Retinal pigment epithelial cell (primary cell): ENCODE measurements around the gene MEF2D.

Experiments
- DNase-seq: peaks from one replicate; pipeline ENCODE4 v3.0.0-alpha.2; 2010; ENCODE audit warnings: low read depth
- H3K4me3 ChIP-seq: 2 replicates; pipeline ENCODE4 v1.5.1; 2011; ENCODE audit warnings: mild to moderate bottlenecking, low read length, control low read depth, moderate library complexity
- TF ChIP-seq, protein P1 (sequence below): conservative IDR thresholded peaks from 2 replicates; pipeline ENCODE4 v1.5.1; 2011; ENCODE audit warnings: low read depth, low read length, control low read depth, inconsistent platforms

Gene MEF2D

GRCh38 chr1:156431366-156431765 lies 69.2 kb downstream of the MEF2D start:
- DNase-seq: no peak
- no peak overlapping the region for H3K4me3 ChIP-seq
- TF ChIP-seq, protein P1, sequence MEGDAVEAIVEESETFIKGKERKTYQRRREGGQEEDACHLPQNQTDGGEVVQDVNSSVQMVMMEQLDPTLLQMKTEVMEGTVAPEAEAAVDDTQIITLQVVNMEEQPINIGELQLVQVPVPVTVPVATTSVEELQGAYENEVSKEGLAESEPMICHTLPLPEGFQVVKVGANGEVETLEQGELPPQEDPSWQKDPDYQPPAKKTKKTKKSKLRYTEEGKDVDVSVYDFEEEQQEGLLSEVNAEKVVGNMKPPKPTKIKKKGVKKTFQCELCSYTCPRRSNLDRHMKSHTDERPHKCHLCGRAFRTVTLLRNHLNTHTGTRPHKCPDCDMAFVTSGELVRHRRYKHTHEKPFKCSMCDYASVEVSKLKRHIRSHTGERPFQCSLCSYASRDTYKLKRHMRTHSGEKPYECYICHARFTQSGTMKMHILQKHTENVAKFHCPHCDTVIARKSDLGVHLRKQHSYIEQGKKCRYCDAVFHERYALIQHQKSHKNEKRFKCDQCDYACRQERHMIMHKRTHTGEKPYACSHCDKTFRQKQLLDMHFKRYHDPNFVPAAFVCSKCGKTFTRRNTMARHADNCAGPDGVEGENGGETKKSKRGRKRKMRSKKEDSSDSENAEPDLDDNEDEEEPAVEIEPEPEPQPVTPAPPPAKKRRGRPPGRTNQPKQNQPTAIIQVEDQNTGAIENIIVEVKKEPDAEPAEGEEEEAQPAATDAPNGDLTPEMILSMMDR: no peak

DNA sequence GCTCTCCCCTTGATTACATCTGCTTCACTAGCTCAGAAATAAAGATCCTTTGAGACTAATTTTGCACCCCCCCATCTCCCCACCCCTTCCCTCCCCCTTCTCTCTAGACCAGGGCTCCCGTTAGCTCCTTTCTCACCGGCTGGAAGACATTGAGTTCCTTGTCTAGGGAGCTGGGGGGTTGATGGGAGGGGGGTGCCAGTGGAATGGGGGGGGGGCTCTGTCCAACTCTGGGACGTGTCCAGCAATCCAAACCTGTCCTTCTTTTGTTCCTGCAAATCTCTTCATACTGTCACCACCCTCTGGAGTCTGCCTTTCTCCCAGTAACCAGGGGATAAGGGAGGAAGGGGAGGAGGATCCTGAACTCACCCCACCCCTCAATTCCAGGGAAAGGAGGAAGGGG lies 69.7 kb downstream of the MEF2D start:
- no peak overlapping the region for H3K4me3 ChIP-seq
- TF ChIP-seq, protein P1: no peak

GRCh38 chr1:156430303-156430702 lies 70.3 kb downstream of the MEF2D start:
- TF ChIP-seq, protein P1: no peak
- DNase-seq: no peak
- H3K4me3 ChIP-seq: no peak overlapping the region

More for the DNA sequence above, 69.7 kb downstream of the MEF2D start:
- DNase-seq: no peak

- no peak for DNase-seq
- TF ChIP-seq, protein P1: no peak
- H3K4me3 ChIP-seq: no peak overlapping the region
Measured at GRCh38 chr1:156429313-156430060, 71.1 kb downstream of the MEF2D start.

- DNase-seq: no peak
- TF ChIP-seq, protein P1: no peak
- no peak overlapping the region for H3K4me3 ChIP-seq
Measured at GRCh38 chr1:156428746-156429288, 71.8 kb downstream of the MEF2D start.

- no peak overlapping the region for H3K4me3 ChIP-seq
- no peak for DNase-seq
- TF ChIP-seq, protein P1: no peak
Measured at GRCh38 chr1:156427957-156428356, 72.6 kb downstream of the MEF2D start.

GRCh38 chr1:156425943-156426342 lies 74.6 kb downstream of the MEF2D start:
- DNase-seq: no peak
- no peak overlapping the region for H3K4me3 ChIP-seq
- TF ChIP-seq, protein P1: no peak
